Measurements from ENCODE around the gene UBAP1L.

GRCh38 chr15:65163041-65163440, 48.0 kb upstream of the UBAP1L start:
- no peak for TF ChIP-seq EZH2 (IDR thresholded peaks at IDR 0.05; ENCODE audit: insufficient read depth, low read length)
- TF ChIP-seq CTCF (IDR thresholded peaks at IDR 0.05; ENCODE audit: insufficient read depth, low read depth, low read length), result no peak

Measured in astrocyte (in vitro differentiated cells and primary cell).